Endothelial cell of umbilical vein (primary cell): ENCODE data around the gene ICE2. TPM values are rescaled to one million over a fixed set of nuclear protein-coding genes. Genes with fewer than 3 reads are reported as not detected.

Experiments
- BruUV-seq: library from RNA; stranded (reverse); fragments of 400-500 nt; replicated peaks from 2 replicates; lab custom pipeline; 2021; lab: Mats Ljungman, UMichigan
- CTCF ChIA-PET: fragments of 300-600, 350-600 bp; sonication (Branson Sonifier 250); formaldehyde crosslinking; loops from one replicate; lab custom pipeline; 2021; ENCODE audit warnings: antibody characterized with exemption, inconsistent platforms; lab: Charles Lee
- POLR2A ChIA-PET: fragments of 300-600, 350-600 bp; sonication (Branson Sonifier 250); formaldehyde crosslinking; loops from one replicate; lab custom pipeline; 2021; ENCODE audit warnings: antibody characterized with exemption, inconsistent platforms; lab: Charles Lee
- DNase-seq: peaks from one replicate; pipeline ENCODE4 v3.0.0-alpha.2; 2011; ENCODE audit warnings: low read depth, low spot score
- FAIRE-seq: peaks from 2 replicates; lab custom pipeline; 2011; peaks lifted over from hg19 to GRCh38; lab: Jason Lieb, UNC
- H2AFZ ChIP-seq: 2 replicates; pipeline ENCODE4 v1.6.0; 2012; ENCODE audit warnings: low read depth, low read length, control low read depth, inconsistent platforms
- H3K27ac ChIP-seq: 2 replicates; pipeline ENCODE4 v1.5.1; 2011; ENCODE audit warnings: low read depth, mild to moderate bottlenecking, control low read depth, low read length, moderate library complexity; ENCODE audit not compliant: insufficient read depth
- H3K27me3 ChIP-seq, 2 experiments: 2 replicates each; pipeline versions ENCODE4 v1.6.0 to v1.6.1; 2011; ENCODE audit warnings: low read length in 2 of 2, mixed read lengths in 1 of 2; ENCODE audit not compliant: control insufficient read depth in 2 of 2, insufficient read depth in 2 of 2
- H3K36me3 ChIP-seq, 2 experiments: 2 replicates in 1 of 2; 3 replicates in 1 of 2; pipeline ENCODE4 v1.5.1; 2011; ENCODE audit warnings: low read length in 2 of 2, mild to moderate bottlenecking in 1 of 2, moderate library complexity in 1 of 2; ENCODE audit not compliant: control insufficient read depth in 2 of 2, insufficient read depth in 2 of 2; ENCODE audit errors: extremely low read depth in 1 of 2
- H3K4me1 ChIP-seq: 3 replicates; pipeline ENCODE4 v1.5.1; 2011; ENCODE audit warnings: mild to moderate bottlenecking, low read length; ENCODE audit not compliant: control insufficient read depth, insufficient read depth; ENCODE audit errors: extremely low read depth
- H3K4me2 ChIP-seq: 2 replicates; pipeline ENCODE4 v1.6.1; 2011; ENCODE audit warnings: low read length, control low read depth, mixed read lengths; ENCODE audit not compliant: insufficient read depth
- H3K4me3 ChIP-seq, 3 experiments: fragments of 200-600 bp in 1 of 3; sonication (generic), shearing (Covaris generic) in 1 of 3; replicated peaks in 1 of 3; 2 replicates each; pipeline ENCODE4 v1.5.1; 2011 to 2016; ENCODE audit warnings: control low read depth in 3 of 3, low read length in 3 of 3, mild to moderate bottlenecking in 2 of 3, inconsistent platforms in 1 of 3, low read depth in 1 of 3, moderate library complexity in 1 of 3; ENCODE audit not compliant: insufficient read depth in 1 of 3
- H3K79me2 ChIP-seq: 2 replicates; pipeline ENCODE4 v1.6.0; 2012; ENCODE audit warnings: low read length, inconsistent platforms; ENCODE audit not compliant: control insufficient read depth, insufficient read depth
- H3K9ac ChIP-seq: replicated peaks from 2 replicates; pipeline ENCODE3; 2011; ENCODE audit warnings: low read length, control low read depth; ENCODE audit not compliant: insufficient read depth; ENCODE audit errors: extremely low read depth
- H3K9me1 ChIP-seq: replicated peaks from 3 replicates; pipeline ENCODE4 v1.6.0; 2011; ENCODE audit warnings: mild to moderate bottlenecking, low read length; ENCODE audit not compliant: control insufficient read depth, insufficient read depth; ENCODE audit errors: extremely low read depth
- H3K9me3 ChIP-seq: replicated peaks from 2 replicates; pipeline ENCODE4 v1.5.1; 2012; ENCODE audit warnings: low read length, inconsistent platforms; ENCODE audit not compliant: control insufficient read depth, insufficient read depth
- H4K20me1 ChIP-seq: replicated peaks from 2 replicates; pipeline ENCODE3; 2011; ENCODE audit warnings: mild to moderate bottlenecking, low read length; ENCODE audit not compliant: control insufficient read depth, insufficient read depth; ENCODE audit errors: extremely low read depth
- CTCF ChIP-seq, 2 donors: IDR thresholded peaks; 1 replicate in 1 of 2; 2 replicates in 1 of 2; pipeline ENCODE4 v1.5.1; 2011; ENCODE audit warnings: low read length in 2 of 2, mild to moderate bottlenecking in 2 of 2, moderate library complexity in 2 of 2, control low read depth in 1 of 2, inconsistent platforms in 1 of 2, low read depth in 1 of 2; ENCODE audit not compliant: insufficient read depth in 1 of 2; ENCODE audit errors: extremely low read depth in 1 of 2
- EZH2 ChIP-seq: IDR thresholded peaks from 2 replicates; pipeline ENCODE4 v1.6.1; 2012; ENCODE audit warnings: borderline replicate concordance, low read depth, mild to moderate bottlenecking, moderate library complexity, low read length, inconsistent platforms; ENCODE audit not compliant: severe bottlenecking
- FOS ChIP-seq: IDR thresholded peaks from 2 replicates; pipeline ENCODE4 v1.6.1; 2011; ENCODE audit warnings: mild to moderate bottlenecking, low read length, moderate library complexity, borderline replicate concordance; ENCODE audit not compliant: insufficient read depth
- GATA2 ChIP-seq: IDR thresholded peaks from 2 replicates; pipeline ENCODE4 v1.7.0; 2011; ENCODE audit warnings: low read depth, mild to moderate bottlenecking, moderate library complexity, mixed read lengths, low read length; ENCODE audit not compliant: insufficient read length, insufficient read depth
- JUN ChIP-seq: IDR thresholded peaks from 2 replicates; pipeline ENCODE4 v1.6.1; 2011; ENCODE audit warnings: borderline replicate concordance, low read depth; ENCODE audit not compliant: insufficient read length, insufficient read depth
- MAX ChIP-seq: IDR thresholded peaks from 2 replicates; pipeline ENCODE4 v1.6.1; 2011; ENCODE audit not compliant: insufficient read depth, insufficient read length
- MYC ChIP-seq: IDR thresholded peaks from one replicate; pipeline ENCODE4 v1.6.1; 2011; ENCODE audit warnings: mild to moderate bottlenecking, low read depth, low read length
- POLR2A ChIP-seq: IDR thresholded peaks from 2 replicates; pipeline ENCODE4 v1.6.1; 2012; ENCODE audit warnings: low read depth, mild to moderate bottlenecking, control low read depth, low read length
- POLR2AphosphoS5 ChIP-seq: IDR thresholded peaks from 2 replicates; pipeline ENCODE4 v1.6.1; 2012; ENCODE audit warnings: low read depth, mild to moderate bottlenecking, control low read depth, low read length, moderate library complexity; ENCODE audit not compliant: insufficient read depth
- dilution Hi-C: fragments of 300-500 bp; cut with MboI; formaldehyde crosslinking; loops from one replicate; pipeline ENCODE4 v1.15.0; 2019; ENCODE audit warnings: low sequenced_read_pairs; ENCODE audit not compliant: extremely low pct_ligation_motif_present
- intact Hi-C: fragments of 100-400 bp; cut with micrococcal nuclease; formaldehyde crosslinking; loops from one replicate; pipeline ENCODE4 v1.10.0; 2022
- polyA plus RNA-seq, 4 experiments: library from polyadenylated mRNA; depleted of rRNA in 3 of 4; stranded (reverse) in 3 of 4; unstranded in 1 of 4; fragments of >200 nt; gene quantifications; 2 replicates each; pipeline versions ENCODE4 v1.2.1 to v1.2.3, GENCODE V29; 2011 to 2012; ENCODE audit warnings: missing spikeins in 1 of 4
- total RNA-seq: library from RNA; stranded (reverse); gene quantifications from 2 replicates; pipeline ENCODE4 v1.2.3, GENCODE V29; 2021

Gene ICE2
- total and polyA plus RNA-seq, 2 donors (not counting 3 experiments of a cell fraction or from before 2014, with no cell fraction given) = 22.1 to 57.0 TPM

- Histone ChIP-seq H3K79me2 (no peaks in the 10 kb centered on the region), H3K36me3 (peaks cover 0 to 6% of the 10 kb centered on the region in 2 experiments), H3K9ac (no peak overlapping the region), H3K9me1 (no peaks in the 10 kb centered on the region), H3K4me2 (no peak overlapping the region), H4K20me1 (no peaks in the 10 kb centered on the region), H3K4me3 (no peak overlapping the region), H3K27me3 (no peaks in the 10 kb centered on the region), H2AFZ (no peak overlapping the region), H3K9me3 (no peaks in the 10 kb centered on the region), H3K27ac (no peak overlapping the region), H3K4me1 (no peaks in the 10 kb centered on the region)
- ChIA-PET POLR2A (no interaction called here), CTCF (interaction anchor here (0.7 to 1.5 kb wide), 4 partner anchors 16 to 167 kb away, joined by 3 to 10 read pairs (median 4); no protein-coding TSS in a partner anchor)
- TF ChIP-seq MYC = no peak
- no peak for TF ChIP-seq POLR2AphosphoS5
- TF ChIP-seq CTCF (IDR thresholded peaks at IDR 0.05; ENCODE audit: extremely low read depth in 1 of 2, insufficient read depth in 1 of 2, low read depth in 1 of 2, low read length in 2 of 2) = no peak
- no peak for TF ChIP-seq FOS
- no peak for TF ChIP-seq EZH2
- no peak for TF ChIP-seq JUN
- no peak for TF ChIP-seq MAX
- TF ChIP-seq GATA2 = no peak
- TF ChIP-seq POLR2A = no peak
- intact Hi-C loops = no loop called here
- DNase-seq (no peak), FAIRE-seq (no peak)
- dilution Hi-C loops = no loop called here
- BruUV-seq = no TSS peak
These were observed 15.2 kb upstream of the ICE2 start for GRCh38 chr15:60494108-60494507.
